Renal cortical epithelial cell (primary cell): Measurements from ENCODE around the gene VEPH1. TPM values are rescaled to one million over a fixed set of nuclear protein-coding genes. Genes with fewer than 3 reads are reported as not detected.

Experiments
- DNase-seq: peaks from one replicate; pipeline ENCODE4 v3.0.0-alpha.2; 2011; ENCODE audit warnings: low read depth
- total RNA-seq: library from RNA; depleted of rRNA; stranded (reverse); fragments of >200 nt; gene quantifications from 2 replicates; pipeline ENCODE4 v1.2.3, GENCODE V29; 2014

The VEPH1 gene
- total RNA-seq, 1 donor from 2014 or later: 15.5 TPM

- DNase-seq: no peak
These were observed 20.6 kb upstream of the VEPH1 start for GRCh38 chr3:157523814-157524213.

DNA sequence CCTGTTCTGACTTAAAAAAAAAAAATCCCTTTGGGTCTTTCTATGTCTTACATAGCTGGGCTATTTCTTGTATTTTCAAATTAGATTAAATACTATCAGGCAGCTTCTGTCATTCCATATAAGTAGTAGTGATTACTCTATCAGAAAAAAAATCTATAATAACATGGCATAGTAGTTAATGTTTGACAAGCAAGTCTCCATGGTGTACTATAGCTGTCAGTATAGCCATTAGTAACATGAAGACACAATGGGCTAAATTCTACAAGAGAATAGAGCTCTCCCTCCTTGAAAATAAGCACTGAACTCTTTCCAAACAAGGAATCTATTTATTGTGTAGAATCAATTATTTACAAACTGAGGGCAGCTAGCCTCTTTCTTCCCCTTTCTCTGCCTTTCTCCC lies 19.4 kb upstream of the VEPH1 start:
- DNase-seq: no peak

DNA sequence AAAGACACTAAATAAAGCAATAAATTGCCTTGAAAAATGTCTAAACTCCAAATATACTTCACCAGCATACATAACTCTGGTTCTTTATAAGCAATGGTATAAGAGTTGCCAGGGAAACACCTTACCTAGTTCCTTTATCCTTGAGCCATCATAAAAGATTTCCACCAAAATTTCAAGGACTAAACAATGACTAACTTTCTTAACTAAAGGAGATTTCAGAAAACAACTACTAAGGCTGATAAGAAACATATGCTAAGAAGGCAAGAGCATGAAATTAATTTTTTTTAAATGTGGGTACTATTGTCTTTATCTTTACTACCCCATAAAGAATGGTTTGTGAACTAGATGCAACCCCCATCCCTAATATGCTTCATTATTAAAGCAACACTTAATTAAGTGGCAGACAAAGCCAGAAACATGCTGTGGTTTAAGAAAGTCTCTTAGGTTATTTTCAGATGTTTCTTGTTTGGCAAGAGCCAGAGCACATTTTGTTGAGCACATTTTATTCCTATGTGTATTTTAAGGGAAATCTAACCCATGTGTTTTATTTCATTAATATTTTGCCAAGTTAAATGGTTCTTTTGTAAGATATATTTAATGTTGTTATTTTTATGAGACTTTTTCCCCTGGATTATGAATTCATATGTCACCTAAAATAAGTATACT lies 17.4 kb upstream of the VEPH1 start:
- DNase-seq: no peak

DNA sequence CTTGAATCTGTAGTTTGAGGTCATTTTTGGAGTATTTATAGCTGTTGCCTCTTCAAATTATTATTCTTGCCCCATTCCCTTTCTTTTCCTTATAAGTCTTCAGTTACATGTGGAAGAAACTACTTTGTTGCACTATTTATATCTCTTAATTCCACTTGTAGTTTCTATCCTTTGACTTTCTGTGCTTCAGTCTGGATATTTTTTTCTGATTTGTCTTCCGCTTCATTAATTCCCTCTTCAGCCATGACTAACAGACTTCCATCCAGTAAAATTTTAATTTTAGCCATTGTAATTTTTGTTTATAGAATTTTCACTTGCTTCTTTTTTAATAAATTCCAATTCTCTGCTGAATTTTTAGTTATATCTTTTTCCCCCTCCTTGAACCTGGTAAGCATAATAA lies 15.7 kb upstream of the VEPH1 start:
- DNase-seq: no peak

DNA sequence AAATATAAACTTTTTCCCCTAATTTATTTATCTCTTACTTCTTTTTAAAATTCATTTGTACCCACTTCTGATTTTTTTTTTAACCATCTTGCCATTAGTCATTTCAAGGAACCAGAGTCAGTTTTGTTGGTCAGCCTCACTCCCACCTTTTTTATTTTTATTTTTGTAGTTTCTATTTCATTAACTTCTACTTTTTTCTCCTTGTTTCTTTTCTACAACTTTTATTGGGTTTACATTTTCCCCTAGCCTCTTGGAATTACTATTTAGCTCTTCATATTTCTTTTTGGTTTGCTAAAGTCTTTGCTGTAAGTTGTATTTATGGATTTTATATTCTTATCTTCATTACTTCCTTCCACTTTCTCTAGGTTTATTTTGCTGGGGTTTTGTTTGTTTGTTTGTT lies 13.7 kb upstream of the VEPH1 start:
- no peak for DNase-seq

DNA sequence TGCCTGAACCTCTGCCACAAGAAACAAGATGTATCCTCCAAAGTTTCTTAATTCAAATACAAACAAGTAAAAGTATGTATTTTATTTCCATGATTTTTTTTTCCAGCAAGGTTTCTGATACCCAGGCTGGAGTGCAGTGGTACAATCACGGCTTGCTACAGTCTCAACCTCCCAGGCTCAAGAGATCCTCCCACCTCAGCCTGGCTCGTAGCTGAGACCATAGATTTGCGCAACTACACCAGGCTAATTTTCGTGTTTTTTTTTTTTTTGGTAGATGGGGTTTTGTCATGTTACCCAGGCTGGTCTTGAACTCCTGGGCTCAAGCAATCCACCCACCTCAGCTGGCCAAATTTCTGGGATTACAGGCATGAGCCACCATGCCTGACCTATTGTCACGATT lies 12.2 kb upstream of the VEPH1 start:
- DNase-seq: no peak

DNA sequence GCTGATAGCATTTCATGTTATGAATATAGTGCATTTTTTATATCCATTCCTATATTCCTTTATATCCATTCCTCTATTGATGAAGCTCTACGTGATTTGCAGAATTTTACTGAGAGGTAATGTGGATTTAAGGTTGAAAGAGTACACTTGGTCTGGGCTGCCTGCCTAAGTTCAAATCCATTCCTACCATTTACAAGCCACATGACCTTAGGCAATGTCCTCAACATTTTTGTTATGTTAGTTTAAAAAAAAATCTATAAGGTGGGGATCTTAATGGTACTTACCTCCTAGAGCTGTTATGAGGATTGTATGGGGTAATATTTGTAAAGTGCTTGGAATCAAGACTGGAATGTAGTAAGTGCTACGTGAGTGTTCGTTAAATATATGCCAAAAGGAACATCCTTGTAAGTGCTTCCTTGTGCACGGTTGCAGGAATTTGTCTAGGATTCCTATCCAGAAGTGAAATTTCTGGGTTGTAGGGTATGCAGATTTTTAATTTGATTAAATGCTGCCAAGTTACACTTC lies 11.2 kb upstream of the VEPH1 start:
- DNase-seq: no peak

GRCh38 chr3:157513585-157513984 lies 10.4 kb upstream of the VEPH1 start:
- no peak for DNase-seq

DNA sequence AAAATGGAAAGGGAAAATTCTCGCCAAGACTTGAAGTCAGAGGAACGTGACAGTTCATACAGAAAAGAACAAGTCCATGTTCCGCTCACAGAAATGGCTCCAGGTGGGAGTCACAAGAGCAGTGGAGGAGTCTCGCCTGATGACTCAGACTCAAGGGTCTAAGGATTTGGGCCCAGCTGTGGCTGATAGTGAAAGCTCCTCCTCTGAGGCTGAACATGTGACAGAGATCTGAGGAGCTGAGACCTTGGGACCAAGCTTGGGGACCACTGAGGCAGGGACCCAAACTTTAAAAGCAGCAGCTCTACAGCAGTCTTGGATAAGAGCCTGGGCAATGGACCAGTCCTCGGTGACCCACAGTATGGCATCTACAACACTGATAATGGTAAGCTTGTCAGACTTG lies 9.3 kb upstream of the VEPH1 start:
- no peak for DNase-seq

- no peak for DNase-seq
These were observed 5.2 kb upstream of the VEPH1 start for GRCh38 chr3:157508461-157508860.

DNA sequence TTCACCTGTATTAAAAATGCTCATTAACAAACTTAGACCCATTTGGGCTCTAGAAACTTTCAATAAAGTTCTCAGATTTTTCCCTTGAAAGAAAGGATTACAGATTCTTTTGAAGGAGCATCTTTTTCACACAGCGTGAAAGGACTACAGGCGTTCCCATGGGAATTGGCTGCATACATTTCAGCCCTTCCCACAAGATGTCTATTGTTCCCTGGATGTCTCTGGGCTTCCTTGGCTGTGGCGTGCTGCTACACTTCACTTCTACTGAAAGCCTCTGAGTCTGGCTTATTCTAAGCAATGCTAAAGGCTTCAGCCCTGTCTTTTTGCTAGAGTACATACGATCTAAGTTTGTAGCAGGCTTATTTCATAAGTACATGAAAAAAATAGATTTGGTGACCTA lies 1.4 kb downstream of the VEPH1 start:
- no peak for DNase-seq

DNA sequence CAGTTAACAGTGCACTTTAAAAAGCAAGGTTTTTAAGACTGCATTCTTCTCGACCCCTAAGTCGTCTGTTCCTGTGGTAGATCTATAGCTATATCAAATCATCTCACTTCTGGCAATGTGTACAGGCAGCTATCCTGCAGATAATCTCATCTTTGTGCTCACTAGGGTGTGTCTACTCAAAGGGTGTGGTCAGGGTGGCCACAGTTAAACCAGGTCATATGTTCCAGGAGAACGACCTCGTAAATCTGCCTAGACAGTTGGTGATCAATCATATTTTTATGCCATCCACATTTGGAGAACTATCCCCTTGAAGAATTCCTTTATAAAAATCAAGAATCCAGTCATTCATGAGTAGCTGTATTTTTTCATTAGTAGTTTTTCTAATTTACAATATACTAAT lies 3.0 kb downstream of the VEPH1 start:
- no peak for DNase-seq

DNA sequence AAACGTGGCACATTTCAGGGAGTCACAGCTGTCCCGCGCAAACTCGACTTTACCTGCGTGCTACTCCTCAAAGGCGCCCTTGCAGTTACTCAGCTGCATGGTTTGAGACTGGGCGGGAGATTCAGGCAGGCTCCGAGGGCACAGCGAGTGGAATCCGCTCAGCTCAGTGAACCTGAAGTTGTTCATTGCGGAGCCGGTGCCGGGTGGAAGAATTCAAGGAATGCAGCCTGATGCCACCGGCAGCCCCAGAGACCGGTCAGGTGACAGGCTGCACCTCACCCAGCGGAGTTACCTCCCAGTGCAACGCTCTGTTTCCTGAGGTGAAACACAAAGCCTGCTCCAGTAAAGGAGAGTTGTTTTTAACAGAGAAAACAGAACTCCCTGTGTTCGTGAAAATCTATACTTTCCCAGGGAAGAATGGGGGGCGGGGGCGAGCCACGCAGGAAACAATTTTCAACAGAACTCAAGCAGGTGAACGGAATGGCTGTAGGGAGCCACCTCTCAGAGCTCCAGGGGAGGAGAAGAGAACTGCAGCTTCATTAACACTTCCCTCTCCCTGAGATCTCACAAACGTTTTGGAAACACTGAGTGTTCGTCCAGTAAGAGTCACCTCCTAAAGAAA lies 3.8 kb downstream of the VEPH1 start:
- peak; percentile 89 for DNase-seq

DNA sequence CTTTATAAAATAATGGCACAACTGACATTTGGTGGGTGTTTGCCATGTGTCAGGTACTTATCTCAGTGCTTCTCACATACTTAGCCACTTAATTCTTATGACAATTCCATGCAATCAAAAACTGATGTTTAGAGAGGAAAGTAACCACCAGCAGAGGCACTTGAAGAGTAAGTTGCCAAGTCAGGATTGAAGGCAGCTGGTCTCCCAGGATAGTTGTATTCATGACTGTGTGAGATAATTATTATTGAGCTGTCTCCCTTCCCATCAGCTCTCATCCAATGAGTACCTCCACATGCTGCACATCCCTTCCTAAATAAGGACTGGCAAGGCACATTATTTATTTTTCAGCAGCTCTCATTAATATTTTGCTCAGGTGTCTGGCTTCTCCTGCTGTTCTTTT lies 4.8 kb downstream of the VEPH1 start:
- no peak for DNase-seq

- no peak for DNase-seq
These were observed 7.4 kb downstream of the VEPH1 start for GRCh38 chr3:157495846-157496245.

GRCh38 chr3:157494581-157495281 lies 8.5 kb downstream of the VEPH1 start:
- no peak for DNase-seq

DNA sequence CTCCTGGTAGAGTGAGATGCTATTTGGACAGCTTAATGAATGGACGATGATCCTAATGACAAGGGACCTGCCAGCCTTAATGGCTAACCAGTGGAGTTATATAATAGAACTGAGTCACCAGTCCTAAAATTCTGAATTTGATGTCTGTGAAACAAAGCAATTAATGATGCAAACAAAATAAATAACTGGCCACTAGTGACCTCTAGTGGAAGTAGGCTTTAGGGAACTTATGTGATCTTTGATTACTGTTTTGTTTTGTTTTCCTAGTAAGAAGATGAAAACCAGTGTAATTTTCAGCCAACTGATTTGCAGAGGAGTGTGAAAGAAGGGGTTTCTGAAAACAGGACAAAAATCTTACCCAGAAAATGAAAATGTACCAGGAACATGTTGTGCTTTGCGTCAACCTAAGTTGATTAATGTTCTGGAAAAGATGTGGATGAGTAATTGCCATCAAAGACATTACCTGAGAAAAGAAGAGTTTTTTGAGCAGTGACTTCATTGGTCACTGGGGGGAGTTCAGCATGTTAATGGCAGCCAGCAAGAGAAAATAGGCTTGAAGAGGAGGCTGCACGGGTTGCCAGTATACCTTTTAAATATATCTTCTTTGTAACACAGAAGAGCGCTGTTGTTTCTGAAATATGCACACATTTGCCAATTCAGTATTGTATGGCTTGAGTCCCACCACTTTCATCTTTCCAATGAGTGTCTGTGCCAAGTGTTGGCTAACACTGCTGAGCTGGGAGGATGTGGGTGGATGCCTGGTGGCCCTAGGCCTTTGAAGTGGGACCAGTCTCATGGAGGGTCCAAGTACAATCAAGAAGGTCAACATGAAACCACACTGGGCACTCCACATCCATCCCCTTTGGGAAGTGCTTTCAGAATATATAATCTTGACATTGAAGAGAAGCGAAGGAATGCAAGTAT lies 9.3 kb downstream of the VEPH1 start:
- peak; percentile 77 for DNase-seq

DNA sequence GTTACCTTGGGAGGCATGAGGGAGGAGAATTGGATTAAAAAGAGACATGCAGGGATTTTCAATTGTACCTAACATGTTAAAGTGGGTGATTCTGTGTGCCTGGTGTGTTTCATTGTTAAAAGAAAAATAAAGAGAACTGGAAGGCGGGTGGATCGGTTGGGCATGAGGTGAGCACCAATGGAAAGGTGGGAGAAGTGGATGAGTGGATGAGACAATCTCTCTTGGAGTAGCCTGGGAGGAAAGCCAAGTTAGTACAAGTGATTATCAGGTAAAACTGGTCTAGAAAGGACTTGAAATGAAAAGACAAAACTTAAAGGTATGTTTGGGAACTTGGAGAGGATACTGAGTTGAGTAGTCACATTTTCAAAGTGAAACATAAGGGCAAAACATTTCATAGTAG lies 12.1 kb downstream of the VEPH1 start:
- DNase-seq: no peak

DNA sequence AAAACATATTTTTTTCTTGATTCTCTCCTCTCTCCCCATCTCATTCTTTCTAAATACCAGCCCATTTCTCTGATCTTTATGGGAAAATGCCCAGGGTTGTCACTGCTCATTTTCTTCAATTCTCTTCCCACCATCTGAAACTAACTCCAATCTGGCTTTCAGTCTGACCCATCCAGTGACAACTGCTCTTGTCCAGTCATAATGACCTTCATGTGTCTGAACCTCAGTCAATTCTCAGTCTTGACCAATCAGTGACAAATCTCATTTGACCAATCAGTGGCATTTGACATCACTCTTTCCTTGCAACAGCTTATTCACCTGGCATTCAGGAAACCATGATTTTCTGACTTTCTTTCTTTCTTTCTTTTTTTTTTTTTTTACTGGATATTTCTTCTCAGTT lies 15.1 kb downstream of the VEPH1 start:
- DNase-seq: no peak

GRCh38 chr3:157487339-157487738 lies 15.9 kb downstream of the VEPH1 start:
- DNase-seq: no peak

DNA sequence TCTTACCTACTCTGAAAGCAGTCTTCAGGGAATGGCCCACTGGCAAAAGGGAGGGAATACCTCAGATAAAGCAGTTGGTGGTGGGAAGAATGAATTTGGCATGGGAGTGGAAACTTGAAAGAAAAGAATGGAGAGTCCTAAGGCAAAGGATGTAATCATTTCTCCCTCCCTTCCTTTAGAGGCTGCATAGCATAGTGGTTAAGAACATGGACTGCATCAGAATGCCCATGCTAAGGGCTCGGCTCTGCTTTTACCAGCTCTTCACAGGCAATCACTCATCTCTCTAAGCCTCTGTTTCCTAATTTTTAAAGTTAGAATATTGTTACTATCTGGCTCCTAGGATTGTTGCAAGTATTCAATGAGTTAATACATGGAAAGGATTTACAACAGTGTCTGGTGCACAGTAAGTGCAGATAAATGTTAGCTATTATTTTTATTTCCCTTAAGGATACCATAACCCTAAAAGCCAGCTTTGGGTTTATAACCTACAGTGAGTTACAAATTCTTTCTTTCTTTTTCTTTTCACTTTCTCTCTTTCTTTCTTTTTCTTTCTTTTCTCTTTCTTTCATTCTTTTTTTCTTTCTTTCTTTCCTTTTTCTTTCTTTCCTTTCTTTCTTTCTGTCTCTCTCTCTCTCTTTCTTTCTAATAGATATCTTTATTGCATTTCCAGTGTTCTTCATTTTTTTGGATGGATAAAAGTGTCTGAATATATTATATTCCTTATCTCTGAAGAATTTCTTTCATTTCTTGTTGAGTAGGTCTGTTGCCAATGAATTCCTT lies 23.6 kb downstream of the VEPH1 start:
- no peak for DNase-seq
